ENCODE measurements around the gene MRPS21.

Gene MRPS21

DNA sequence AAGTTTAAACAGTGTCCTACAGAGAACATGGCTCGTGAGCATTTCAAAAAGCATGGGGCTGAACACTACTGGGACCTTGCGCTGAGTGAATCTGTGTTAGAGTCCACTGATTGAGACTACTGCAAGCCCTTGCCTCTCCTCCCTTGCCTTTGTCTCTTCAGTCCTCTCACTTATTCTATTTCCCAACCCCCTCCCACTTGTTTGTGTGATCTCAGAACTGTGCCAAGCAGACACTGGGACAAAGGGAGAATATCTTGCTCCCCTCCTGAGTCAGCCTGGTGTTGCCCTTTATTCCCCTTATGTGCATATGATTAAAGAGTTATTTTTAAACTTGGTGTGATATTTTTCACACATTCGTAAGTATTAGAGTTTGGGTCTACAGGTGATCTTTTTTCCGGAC lies 59.2 kb downstream of the MRPS21 start:
- FAIRE-seq, result no peak

More for the DNA sequence above, 59.2 kb downstream of the MRPS21 start:
- DNase-seq (ENCODE audit: extremely low spot score, insufficient read length, low read depth), result no peak

All from GM18507 (cell line).